ENCODE measurements around the gene WBP2NL.

WBP2NL gene

DNA sequence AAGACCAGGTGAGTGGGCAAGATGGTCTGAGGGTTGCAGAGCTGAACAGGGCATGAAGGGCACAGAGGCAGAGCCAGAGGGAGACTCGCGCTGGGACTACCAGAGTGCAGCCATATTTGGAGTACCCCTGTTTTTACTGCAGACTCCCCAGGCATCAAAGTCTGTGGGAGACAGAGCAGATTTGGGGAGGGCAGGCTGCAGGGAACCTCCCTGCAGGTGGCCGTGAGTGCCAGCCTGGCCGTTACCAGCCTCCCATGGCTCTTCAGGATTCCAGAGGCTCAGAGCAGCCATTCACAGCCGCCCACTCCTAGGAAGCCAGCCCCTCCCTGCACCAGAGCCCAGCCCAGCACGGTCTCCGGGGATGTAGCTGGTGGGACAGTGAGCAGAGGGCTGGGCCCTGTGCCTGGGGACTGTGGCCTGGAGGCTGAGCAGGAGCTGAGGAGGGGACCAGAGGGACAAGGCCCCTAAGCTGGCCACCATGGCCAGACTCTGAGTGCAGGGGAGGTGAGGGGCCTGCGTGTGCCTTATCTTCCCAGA, 29.4 kb upstream of the WBP2NL start, which contains the start of gene SEPTIN3:
TSS of gene SEPTIN3 (plus strand) at position 334 of the 537 bp plus-strand sequence. CDS start 2,050 bp downstream, outside the sequence.
- H3K9me3 ChIP-seq (ENCODE audit: control insufficient read depth, low read length) = no peaks in the 10 kb centered on the region
- H3K4me1 ChIP-seq (ENCODE audit: control insufficient read depth, insufficient read depth, low read length) = no peaks in the 10 kb centered on the region
- H3K4me3 ChIP-seq (ENCODE audit: low read length) = no peak within 1 kb of the TSS
- H3K36me3 ChIP-seq (ENCODE audit: control insufficient read depth, insufficient read depth, low read length) = no peaks in the 10 kb centered on the region
- H3K27me3 ChIP-seq (ENCODE audit: control insufficient read depth, insufficient read depth, low read length) = peaks cover 21% of the 10 kb centered on the region
- H3K9ac ChIP-seq (ENCODE audit: low read length) = no peak within 1 kb of the TSS

GRCh38 chr22:41970601-41971000, 28.0 kb upstream of the WBP2NL start:
- H3K4me3 ChIP-seq (ENCODE audit: low read length) = no peak overlapping the region
- H3K9ac ChIP-seq (ENCODE audit: low read length) = no peak overlapping the region
- peaks cover 29% of the 10 kb centered on the region for H3K27me3 ChIP-seq (ENCODE audit: control insufficient read depth, insufficient read depth, low read length)
- no peaks in the 10 kb centered on the region for H3K4me1 ChIP-seq (ENCODE audit: control insufficient read depth, insufficient read depth, low read length)
- H3K36me3 ChIP-seq (ENCODE audit: control insufficient read depth, insufficient read depth, low read length) = no peaks in the 10 kb centered on the region
- H3K9me3 ChIP-seq (ENCODE audit: control insufficient read depth, low read length) = no peaks in the 10 kb centered on the region

DNA sequence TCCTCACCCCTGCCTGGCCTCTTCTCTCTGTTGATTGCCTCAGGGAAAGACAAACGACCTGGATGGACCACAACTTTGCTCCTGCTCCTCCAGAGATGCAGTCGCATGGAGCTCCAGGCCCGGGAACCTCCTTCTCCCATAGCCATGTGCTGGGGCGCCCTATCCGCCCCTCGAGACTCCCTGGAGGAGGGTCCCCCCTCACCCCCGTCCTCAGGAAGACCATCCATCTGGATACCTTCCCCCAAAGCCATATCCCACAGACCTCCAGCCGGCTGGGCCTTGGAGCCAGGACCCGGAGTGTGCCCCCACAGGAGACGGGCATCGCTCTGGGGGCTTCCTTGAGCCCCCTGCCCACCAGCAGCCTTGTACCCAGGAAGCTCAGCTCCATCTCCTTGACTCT, 27.2 kb upstream of the WBP2NL start:
- peaks cover 38% of the 10 kb centered on the region for H3K27me3 ChIP-seq (ENCODE audit: control insufficient read depth, insufficient read depth, low read length)
- H3K9me3 ChIP-seq (ENCODE audit: control insufficient read depth, low read length) = no peaks in the 10 kb centered on the region
- no peaks in the 10 kb centered on the region for H3K36me3 ChIP-seq (ENCODE audit: control insufficient read depth, insufficient read depth, low read length)
- peaks cover 5% of the 10 kb centered on the region for H3K4me1 ChIP-seq (ENCODE audit: control insufficient read depth, insufficient read depth, low read length)
- H3K4me3 ChIP-seq (ENCODE audit: low read length) = no peak overlapping the region
- no peak overlapping the region for H3K9ac ChIP-seq (ENCODE audit: low read length)

- Histone ChIP-seq H3K4me3 (ENCODE audit: low read length) (no peak overlapping the region), H3K27me3 (ENCODE audit: control insufficient read depth, insufficient read depth, low read length) (peaks cover 51% of the 10 kb centered on the region), H3K36me3 (ENCODE audit: control insufficient read depth, insufficient read depth, low read length) (no peaks in the 10 kb centered on the region), H3K9ac (ENCODE audit: low read length) (no peak overlapping the region), H3K9me3 (ENCODE audit: control insufficient read depth, low read length) (no peaks in the 10 kb centered on the region), H3K4me1 (ENCODE audit: control insufficient read depth, insufficient read depth, low read length) (peaks cover 9% of the 10 kb centered on the region)
Measured at GRCh38 chr22:41974691-41975290, 23.8 kb upstream of the WBP2NL start.

GRCh38 chr22:41975299-41976069, 23.1 kb upstream of the WBP2NL start:
- peaks cover 9% of the 10 kb centered on the region for H3K4me1 ChIP-seq (ENCODE audit: control insufficient read depth, insufficient read depth, low read length)
- peaks cover 48% of the 10 kb centered on the region for H3K27me3 ChIP-seq (ENCODE audit: control insufficient read depth, insufficient read depth, low read length)
- H3K9me3 ChIP-seq (ENCODE audit: control insufficient read depth, low read length) = no peaks in the 10 kb centered on the region
- no peak overlapping the region for H3K9ac ChIP-seq (ENCODE audit: low read length)
- no peak overlapping the region for H3K4me3 ChIP-seq (ENCODE audit: low read length)
- H3K36me3 ChIP-seq (ENCODE audit: control insufficient read depth, insufficient read depth, low read length) = no peaks in the 10 kb centered on the region

DNA sequence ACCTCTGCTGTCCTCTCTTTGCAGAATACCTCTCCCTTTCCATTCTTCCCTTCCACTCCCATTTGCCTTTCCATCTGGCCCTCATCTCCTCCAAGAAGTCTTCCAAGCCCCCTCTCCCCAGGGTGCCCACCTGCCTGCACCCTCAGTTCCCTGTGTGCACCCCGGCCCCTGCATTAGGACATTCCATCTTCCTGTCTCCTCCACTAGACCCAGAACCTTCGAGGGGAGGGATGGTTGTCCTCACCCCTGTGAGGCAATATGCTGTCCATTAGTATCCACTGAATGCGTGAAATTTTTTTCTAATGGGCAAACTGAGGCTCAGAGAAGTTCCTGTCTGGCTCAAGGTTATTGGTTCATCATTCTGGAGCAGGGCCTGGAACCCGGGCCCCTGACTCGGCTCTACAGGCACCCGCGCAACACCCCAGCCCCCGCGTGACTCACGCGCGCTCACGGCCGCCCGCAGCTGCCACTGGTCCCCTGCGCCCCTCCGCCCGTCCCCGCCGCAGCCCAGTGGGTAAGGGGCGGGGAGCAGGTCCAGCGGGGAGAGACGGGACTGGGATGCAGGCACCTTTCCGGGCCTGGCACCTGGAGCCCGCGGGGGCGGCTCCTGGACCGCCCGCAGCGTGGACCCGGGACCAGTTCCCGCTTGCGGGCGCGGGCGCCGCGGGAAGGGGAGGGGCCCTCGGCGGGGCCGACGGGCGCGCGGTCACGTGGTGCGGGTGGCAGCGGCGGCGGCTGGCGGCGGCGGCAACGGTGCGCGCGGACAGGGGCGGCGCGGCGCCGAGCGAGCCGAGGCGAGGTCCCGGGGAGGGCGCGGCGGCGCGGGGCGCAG, 22.3 kb upstream of the WBP2NL start:
- no peaks in the 10 kb centered on the region for H3K36me3 ChIP-seq (ENCODE audit: control insufficient read depth, insufficient read depth, low read length)
- H3K9ac ChIP-seq (ENCODE audit: low read length) = no peak overlapping the region
- H3K9me3 ChIP-seq (ENCODE audit: control insufficient read depth, low read length) = no peaks in the 10 kb centered on the region
- no peak overlapping the region for H3K4me3 ChIP-seq (ENCODE audit: low read length)
- peaks cover 46% of the 10 kb centered on the region for H3K27me3 ChIP-seq (ENCODE audit: control insufficient read depth, insufficient read depth, low read length)
- H3K4me1 ChIP-seq (ENCODE audit: control insufficient read depth, insufficient read depth, low read length) = peaks cover 9% of the 10 kb centered on the region

DNA sequence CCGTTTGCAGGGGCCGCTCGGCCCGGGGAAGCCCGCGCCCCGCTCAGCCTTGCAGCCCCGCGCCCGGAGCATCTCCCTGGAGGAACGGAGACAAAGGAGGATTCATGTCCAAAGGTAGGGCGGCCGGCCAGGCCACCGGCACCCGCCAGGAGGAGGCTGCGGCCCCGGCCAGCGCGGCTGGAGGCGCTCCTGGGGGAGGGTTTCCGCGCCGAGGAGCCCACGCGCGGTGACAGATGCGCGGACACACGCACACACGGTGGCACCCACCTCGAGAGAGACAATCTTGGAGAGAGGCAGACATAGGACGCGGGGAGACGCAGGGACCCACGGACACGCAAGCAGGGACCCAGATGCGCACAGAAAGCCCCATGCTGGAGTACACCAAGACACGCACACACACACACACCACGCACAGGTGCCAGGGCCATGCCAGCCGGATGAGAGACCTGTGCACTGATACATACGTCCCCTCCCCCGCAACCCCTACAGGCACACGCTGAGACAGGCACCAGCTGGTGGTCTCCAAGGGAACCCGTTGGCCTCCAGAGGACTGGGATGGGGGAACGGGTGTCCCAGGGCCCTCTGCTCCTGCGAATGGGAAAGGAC, 21.5 kb upstream of the WBP2NL start:
- no peak overlapping the region for H3K4me3 ChIP-seq (ENCODE audit: low read length)
- H3K9ac ChIP-seq (ENCODE audit: low read length) = no peak overlapping the region
- no peaks in the 10 kb centered on the region for H3K9me3 ChIP-seq (ENCODE audit: control insufficient read depth, low read length)
- no peaks in the 10 kb centered on the region for H3K36me3 ChIP-seq (ENCODE audit: control insufficient read depth, insufficient read depth, low read length)
- peaks cover 9% of the 10 kb centered on the region for H3K4me1 ChIP-seq (ENCODE audit: control insufficient read depth, insufficient read depth, low read length)
- peaks cover 42% of the 10 kb centered on the region for H3K27me3 ChIP-seq (ENCODE audit: control insufficient read depth, insufficient read depth, low read length)

DNA sequence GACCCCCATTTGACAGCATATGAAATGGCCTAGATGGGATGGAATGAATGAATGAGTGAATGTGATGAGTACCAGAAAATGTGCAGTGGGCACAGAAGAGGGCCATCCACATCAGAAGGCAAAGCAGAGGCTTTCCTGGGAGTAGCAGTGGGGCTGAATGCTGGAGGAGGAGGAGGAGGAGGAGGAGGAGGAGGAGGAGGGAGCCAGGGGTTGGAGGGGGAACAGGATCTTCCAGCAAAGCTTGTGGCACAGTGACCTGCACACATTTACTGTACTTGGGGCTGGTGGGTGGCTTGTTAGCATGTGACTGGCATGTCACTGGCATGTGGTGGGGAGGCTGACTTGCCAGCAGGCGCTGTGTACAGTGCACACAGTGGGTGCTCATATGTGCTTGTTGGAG, 19.9 kb upstream of the WBP2NL start:
- peaks cover 9% of the 10 kb centered on the region for H3K4me1 ChIP-seq (ENCODE audit: control insufficient read depth, insufficient read depth, low read length)
- H3K36me3 ChIP-seq (ENCODE audit: control insufficient read depth, insufficient read depth, low read length) = no peaks in the 10 kb centered on the region
- H3K9ac ChIP-seq (ENCODE audit: low read length) = no peak overlapping the region
- H3K4me3 ChIP-seq (ENCODE audit: low read length) = no peak overlapping the region
- H3K9me3 ChIP-seq (ENCODE audit: control insufficient read depth, low read length) = no peaks in the 10 kb centered on the region
- H3K27me3 ChIP-seq (ENCODE audit: control insufficient read depth, insufficient read depth, low read length) = peaks cover 34% of the 10 kb centered on the region

DNA sequence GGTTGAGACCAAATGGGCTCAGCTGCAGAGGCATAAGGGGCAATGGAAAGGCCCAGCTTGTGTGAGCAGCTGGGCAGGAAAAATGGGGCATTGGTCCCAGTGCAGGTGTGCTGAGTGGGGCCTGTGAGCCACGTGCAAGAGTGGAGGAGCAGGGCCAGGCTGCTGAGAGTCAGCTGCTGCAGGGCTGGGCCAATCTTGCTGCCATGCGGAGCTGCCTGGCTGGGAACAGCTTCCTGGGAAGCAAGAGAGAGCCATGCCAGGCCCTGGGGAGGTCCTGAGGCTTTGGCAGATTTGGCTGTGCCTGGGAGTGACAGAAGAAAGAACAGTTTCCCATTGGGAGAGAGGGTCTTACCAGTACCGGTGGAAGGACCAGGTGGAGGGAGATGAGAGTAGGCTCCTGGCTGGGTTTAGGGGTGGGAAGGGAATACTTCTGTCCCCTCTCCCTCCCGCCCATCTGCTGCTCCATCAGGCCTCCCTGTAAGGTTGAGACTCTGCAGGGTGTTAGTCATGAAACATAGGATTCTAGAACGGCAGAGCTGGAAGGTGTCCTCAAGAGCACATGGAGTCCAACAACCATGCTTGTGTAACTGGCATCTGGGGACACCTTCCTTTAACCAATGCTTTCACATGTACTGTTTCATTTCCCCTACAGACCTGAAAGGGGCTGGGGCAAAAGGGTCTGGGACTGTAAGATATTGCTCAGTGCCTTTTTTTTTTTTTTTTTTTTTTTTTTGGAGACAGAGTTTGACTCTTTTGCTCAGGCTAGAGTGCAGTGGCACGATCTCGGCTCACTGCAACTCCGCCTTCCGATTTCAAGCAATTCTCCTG, 19.0 kb upstream of the WBP2NL start:
- no peaks in the 10 kb centered on the region for H3K36me3 ChIP-seq (ENCODE audit: control insufficient read depth, insufficient read depth, low read length)
- H3K9ac ChIP-seq (ENCODE audit: low read length) = no peak overlapping the region
- no peaks in the 10 kb centered on the region for H3K9me3 ChIP-seq (ENCODE audit: control insufficient read depth, low read length)
- no peak overlapping the region for H3K4me3 ChIP-seq (ENCODE audit: low read length)
- peaks cover 9% of the 10 kb centered on the region for H3K4me1 ChIP-seq (ENCODE audit: control insufficient read depth, insufficient read depth, low read length)
- peaks cover 34% of the 10 kb centered on the region for H3K27me3 ChIP-seq (ENCODE audit: control insufficient read depth, insufficient read depth, low read length)

DNA sequence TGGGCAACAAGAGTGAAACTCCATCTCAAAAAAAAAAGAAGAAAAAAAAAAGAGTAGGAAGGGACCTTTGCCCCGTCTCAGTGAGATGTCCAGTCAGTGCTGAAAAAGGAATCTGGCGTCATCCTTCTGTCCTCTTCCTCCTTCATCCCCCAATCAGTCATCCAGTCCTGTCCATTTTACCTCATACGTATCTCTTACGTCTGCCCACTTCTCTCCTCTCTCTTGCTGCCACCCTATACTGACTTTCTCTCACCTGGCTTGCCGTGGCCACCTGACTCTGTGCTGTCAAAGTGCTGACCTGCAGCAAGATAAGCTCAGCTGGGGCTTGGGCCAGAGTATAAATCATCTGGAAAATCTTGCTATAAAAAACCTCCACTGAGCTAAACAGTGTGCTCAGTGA, 15.7 kb upstream of the WBP2NL start:
- Histone ChIP-seq H3K9me3 (ENCODE audit: control insufficient read depth, low read length) (no peaks in the 10 kb centered on the region), H3K36me3 (ENCODE audit: control insufficient read depth, insufficient read depth, low read length) (no peaks in the 10 kb centered on the region), H3K27me3 (ENCODE audit: control insufficient read depth, insufficient read depth, low read length) (peaks cover 7% of the 10 kb centered on the region), H3K9ac (ENCODE audit: low read length) (no peak overlapping the region), H3K4me3 (ENCODE audit: low read length) (no peak overlapping the region), H3K4me1 (ENCODE audit: control insufficient read depth, insufficient read depth, low read length) (no peaks in the 10 kb centered on the region)
